H1 (cell line): ENCODE measurements around the gene YIF1A. TPM values are rescaled to one million over a fixed set of nuclear protein-coding genes. Genes with fewer than 3 reads are reported as not detected.

Source experiments
- CHD7 ChIP-seq: fragments of 300-600 bp; sonication (generic); IDR thresholded peaks from 2 replicates; pipeline ENCODE4 v1.7.1; 2012; ENCODE audit warnings: low read length, moderate library complexity, mild to moderate bottlenecking, inconsistent platforms; ENCODE audit not compliant: insufficient replicate concordance
- HDAC6 ChIP-seq: IDR thresholded peaks from one replicate; pipeline ENCODE4 v1.7.1; 2012; ENCODE audit warnings: low read depth, mild to moderate bottlenecking, inconsistent platforms, low read length, moderate library complexity
- SAP30 ChIP-seq: fragments of 300-600 bp; sonication (generic); IDR thresholded peaks from 2 replicates; pipeline ENCODE4 v1.7.1; 2012; ENCODE audit warnings: low read length, moderate library complexity, mild to moderate bottlenecking, inconsistent platforms; ENCODE audit not compliant: insufficient read depth, insufficient replicate concordance
- polyA plus RNA-seq, 7 experiments: library from polyadenylated mRNA; depleted of rRNA in 3 of 7; stranded (reverse) in 5 of 7; unstranded in 2 of 7; fragments of >200 nt in 5 of 7; fragments of 200-250 nt in 2 of 7; gene quantifications; 1 replicate in 5 of 7; 2 replicates in 1 of 7; 4 replicates in 1 of 7; pipeline versions ENCODE4 v1.2.1 to v1.2.3, GENCODE V29; 2011 to 2013; ENCODE audit warnings: missing spikeins in 2 of 7, mixed read lengths in 2 of 7
- total RNA-seq: library from RNA; stranded (reverse); fragmentation: NEBNext Ultra II Directional; extraction: Animal tissue kit (Norgen Biotek cat#: 25700); gene quantifications from 2 replicates; pipeline ENCODE4 v1.2.1, GENCODE V29; 2021

YIF1A gene
- total and polyA plus RNA-seq, 2 of the 8 experiments (the other 6 are each of a cell fraction or from before 2014, with no cell fraction given): 70.1 to 178 TPM

- TF ChIP-seq HDAC6: no peak
- TF ChIP-seq CHD7: no peak
- TF ChIP-seq SAP30: no peak
Observed at GRCh38 chr11:66242095-66242765, 46.7 kb downstream of the YIF1A start (continued).
